T-helper 2 cell treated with Interferon-gamma antibody and Interleukin-4, amounts not matched to agents 100 ng/mL and 5 ng/mL, for 36 hours (primary cell): Measurements from ENCODE around the gene C6orf120. TPM values are rescaled to one million over a fixed set of nuclear protein-coding genes. Genes with fewer than 3 reads are reported as not detected.

ENCODE experiments used
- intact Hi-C: fragments of 100-400 bp; cut with micrococcal nuclease; formaldehyde crosslinking; loops from one replicate; pipeline ENCODE4 v1.15.1; 2023
- total RNA-seq: library from RNA; stranded (reverse); gene quantifications from 2 replicates; pipeline ENCODE4 v1.2.3, GENCODE V29; 2022

C6orf120 gene
- total RNA-seq, 1 donor from 2014 or later = 17.0 TPM

DNA sequence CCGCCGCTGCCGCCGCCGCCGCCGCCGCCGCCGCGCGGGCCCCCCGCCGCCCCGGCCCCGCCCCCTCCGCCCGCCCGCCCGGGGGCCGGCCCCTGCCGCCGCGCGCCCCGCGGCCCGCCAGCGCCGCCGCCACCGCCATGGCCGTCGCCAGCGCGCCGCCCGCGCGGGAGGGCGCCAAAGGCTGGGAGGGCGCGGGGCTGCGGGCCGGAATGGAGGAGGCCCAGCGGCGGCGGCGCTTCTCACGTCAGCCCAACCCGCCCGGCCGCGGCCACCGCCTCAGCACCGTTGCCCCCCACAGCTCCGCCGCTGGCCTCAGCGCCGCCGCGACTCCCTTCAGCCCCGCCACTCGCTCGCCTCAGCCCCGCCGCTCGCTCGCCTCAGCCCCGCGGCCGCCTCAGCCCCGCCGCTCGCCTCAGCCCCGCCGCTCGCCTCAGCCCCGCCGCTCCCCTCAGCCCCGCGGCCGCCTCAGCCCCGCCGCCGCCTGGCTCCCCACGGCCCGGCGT is 22.1 kb downstream of the C6orf120 start:
- intact Hi-C loops = loop anchor here (1.0 to 5.0 kb wide), 5 partner anchors 22 to 830 kb away; partner anchors contain the start of genes C6orf120, DYNLT2, ERMARD and TBP

GRCh38 chr6:169724494-169725124 is 22.7 kb downstream of the C6orf120 start, which contains the start of gene PHF10:
Gene PHF10 (minus strand): TSS chr6:169724500. CDS start chr6:169723931, 569 bp downstream.
- intact Hi-C loops = loop anchor here (1.0 to 5.0 kb wide), 2 partner anchors 192 to 830 kb away; partner anchors contain the start of gene TBP

DNA sequence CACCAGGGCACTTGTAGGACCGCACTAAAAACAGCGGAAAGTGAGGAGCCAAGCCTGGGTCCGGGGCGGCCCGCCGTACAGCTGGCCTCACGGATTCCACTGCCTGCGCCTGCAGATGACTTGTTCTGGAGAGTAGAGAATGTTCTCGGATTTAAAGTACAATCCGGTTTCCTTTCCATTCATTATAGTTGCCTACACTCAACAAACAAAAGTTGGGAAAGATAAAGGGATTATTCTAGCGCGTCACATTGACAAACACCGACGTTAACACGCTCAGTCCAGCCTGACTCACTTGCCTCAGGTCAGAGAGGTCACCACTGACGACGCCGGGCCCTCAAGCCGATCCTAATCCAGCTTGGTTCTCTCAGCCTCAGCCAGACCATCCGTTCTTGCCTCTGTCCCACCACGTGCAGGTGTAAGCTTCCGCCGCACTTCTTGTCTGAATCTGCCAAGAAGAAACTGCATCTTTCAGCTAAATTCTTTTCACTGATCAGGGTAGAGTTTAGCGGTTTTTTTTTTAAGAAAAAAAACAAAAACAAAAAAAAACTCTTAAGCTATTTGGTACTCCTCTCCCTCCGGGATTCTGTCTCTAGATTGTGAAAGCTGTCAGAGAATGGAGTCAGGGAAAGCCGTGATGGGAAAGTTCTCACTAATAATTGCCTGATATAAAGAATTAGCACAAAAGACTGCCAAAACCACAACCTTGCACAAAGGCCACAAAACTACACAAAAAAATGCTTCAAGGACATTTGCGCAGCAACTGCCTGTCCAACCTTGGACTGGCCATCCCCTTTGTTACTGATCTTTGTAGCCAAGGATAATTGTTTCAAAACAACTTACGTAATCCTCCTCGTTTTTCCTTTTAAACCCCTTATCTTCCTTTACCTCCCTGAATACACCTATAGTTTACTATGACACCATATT is 23.5 kb downstream of the C6orf120 start:
- intact Hi-C loops = no loop called here

DNA sequence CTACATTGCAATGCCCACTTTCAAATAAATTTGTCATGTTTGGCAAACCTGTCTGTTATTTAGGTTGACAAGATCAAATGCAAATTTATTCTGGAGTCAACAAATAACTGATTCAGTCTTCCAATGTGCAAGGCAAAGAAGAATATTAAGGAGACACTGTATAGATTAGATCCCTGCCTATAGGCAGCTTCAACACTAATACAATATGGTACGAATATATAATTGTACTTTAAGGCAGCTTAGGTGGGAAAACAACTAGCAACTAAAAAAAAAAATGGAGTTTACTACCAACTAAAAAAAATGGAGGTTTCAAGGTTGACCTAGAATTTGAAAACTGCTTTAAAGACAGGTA is 24.1 kb downstream of the C6orf120 start:
- intact Hi-C loops = no loop called here

DNA sequence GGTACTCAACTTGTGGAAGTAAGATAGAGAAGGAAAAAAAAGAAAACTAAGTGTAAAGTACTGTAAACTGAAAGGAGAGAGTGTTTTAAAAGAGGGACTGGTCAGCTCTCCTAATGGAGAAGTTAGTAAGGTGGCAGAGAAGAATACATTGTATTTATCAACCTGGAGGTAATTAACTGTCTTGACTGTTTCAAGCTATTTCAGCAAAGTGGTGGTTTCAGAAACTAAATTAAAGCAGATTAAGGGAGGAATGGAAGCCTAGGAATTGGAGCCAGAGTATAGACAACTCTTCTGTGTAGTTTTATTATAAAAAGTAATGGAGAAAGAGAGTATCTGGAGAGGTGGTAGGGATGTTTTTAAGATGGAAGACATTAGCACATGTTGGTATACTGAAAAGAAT is 25.0 kb downstream of the C6orf120 start:
- intact Hi-C loops = no loop called here

DNA sequence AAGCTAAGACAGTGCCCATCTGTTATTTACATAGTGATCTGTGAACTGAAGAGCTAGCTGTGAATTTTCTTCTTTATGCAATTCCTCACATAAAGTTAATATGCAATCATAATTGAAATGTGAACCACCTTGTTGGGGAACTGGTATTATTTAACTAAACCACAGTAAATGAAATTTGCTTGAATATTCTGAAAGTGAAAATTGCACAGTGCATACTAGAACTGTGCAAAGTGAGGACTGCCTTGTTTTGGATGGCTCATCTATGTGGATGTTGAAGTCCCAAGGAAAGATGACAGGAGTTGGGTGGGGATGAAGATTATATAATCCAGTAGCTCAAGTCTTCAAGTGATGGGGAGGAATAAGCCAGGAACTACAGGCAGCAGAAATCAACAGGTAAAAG is 28.0 kb downstream of the C6orf120 start:
- intact Hi-C loops = no loop called here

DNA sequence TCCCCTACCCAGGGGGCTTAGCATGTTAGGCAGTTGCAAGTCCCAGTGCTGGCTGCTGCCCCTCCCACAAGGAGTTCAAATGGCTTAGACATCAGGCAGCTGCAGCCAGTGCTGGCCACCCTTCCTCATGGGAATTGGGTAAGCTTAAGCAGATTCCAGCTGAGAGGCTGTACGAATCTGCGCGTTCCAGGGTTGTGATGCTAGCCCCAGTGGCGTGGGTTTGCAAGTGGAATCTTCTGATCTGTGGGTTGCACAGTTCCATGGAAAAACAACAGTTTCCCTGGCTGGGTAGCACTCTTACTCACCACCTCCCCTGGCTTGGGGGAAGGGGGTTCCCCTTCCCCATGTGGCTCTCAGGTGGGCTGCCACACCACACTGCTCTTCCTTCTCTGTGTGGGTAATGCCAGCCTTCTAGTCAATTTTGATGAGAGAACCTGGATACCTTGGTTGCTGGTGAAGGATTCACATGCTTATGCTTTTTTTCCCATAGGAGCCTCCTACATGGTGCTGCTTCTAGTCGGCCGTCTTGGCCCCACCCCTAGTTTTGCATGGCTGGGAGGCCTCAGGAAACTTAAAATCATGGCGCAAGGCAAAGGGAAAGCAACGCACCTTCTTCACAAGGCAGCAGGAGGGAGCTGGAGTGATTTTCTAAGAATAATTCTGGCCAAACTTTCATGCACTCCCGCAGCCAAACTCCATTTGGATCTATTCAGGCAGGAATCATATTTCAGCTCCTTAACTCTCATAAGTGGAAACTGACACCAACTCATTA is 36.5 kb downstream of the C6orf120 start:
- intact Hi-C loops = no loop called here

GRCh38 chr6:169738976-169739529 is 37.1 kb downstream of the C6orf120 start:
- intact Hi-C loops = no loop called here

- intact Hi-C loops = no loop called here
Observed at GRCh38 chr6:169741344-169741743, 39.4 kb downstream of the C6orf120 start.

DNA sequence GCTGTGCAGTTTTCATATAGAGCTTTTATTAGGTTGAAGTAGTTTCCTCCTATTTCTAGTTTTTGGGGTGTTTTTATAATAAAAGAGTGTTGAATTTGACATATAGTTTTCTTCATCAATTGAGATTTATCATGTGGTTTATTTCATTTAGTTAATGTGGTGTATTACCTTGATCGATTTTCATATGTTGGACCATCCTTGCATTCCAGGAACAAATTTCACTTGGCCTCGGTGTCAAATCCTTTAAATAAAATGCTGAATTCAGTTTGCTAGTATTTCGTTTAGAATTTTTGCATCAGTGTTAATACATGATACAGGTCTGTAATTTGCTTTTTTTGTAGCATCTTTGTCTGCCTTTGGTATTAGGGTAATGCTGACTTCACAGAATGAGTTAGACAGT is 43.5 kb downstream of the C6orf120 start:
- intact Hi-C loops = no loop called here

DNA sequence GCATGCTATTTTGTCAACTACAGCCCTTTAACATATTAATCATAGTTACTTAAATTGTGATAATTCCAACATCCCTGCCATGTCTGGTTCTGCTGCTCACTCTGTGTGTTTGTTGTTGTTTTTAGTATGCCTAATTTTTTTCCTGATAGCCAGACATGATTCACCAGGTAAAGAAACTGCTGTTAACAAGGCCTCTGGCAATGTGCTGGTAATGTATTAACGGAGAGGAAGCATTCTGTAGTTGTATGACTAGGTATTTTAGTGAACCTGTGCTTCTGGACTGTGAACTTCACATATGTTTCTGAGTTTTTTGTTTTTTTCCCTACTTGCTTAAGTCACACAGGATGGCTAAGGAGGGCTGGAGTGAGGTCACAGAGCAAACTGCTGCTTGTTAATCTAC is 44.6 kb downstream of the C6orf120 start:
- intact Hi-C loops = no loop called here

DNA sequence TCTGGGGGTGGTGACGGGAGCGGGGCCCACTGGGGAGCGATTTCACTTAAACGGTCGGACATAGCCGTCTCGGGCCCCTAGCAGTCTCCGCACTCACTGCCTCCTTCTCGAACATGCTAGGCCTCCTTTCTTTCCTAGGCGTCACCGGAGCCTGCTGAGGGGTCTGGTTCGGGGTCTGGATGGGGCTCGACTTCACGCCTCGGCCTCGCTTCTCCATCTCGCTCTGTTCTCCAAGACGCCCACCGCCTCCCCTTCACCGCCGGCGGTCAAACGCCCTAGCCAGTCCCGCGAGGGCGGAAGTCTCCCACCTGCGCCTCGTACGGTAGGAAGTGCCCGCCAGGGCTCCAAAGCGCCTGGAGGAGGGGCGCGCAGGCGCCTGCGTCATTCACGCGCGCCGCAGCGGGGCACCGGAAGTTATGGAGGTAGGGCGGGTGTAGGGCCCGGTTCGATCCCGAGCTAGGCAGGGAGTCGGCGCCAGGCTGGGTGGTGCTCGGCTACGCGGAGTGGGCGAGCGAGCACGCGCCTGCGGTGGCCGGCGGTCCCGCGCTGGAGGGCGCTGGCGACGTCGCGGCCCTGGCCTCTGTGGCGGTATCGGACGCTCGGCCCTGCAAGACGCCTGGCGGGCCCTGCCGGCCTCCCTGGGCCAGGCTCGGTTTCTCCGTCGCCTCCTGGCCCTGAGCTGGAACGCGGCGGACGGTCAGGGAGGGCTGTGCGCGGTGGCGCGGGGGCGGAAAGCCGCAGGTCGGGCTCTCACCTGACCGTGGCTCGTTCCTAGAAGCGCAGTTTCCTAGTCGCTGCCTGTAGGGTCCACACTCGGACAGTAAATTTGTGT is 49.5 kb downstream of the C6orf120 start, which contains the start of the genes DYNLT2 and ERMARD:
Gene DYNLT2, minus strand, starts transcription at position 331 of the 832 bp plus-strand sequence. Its CDS starts 114 bp downstream, at position 217.
Gene ERMARD, plus strand, starts transcription at position 381 of the 832 bp plus-strand sequence. Its CDS starts 36 bp downstream, at position 417.
- intact Hi-C loops = loop anchor here (1.0 to 2.0 kb wide), 6 partner anchors 28 to 833 kb away; partner anchors contain the start of genes C6orf120, PDCD2, TBP and WDR27

DNA sequence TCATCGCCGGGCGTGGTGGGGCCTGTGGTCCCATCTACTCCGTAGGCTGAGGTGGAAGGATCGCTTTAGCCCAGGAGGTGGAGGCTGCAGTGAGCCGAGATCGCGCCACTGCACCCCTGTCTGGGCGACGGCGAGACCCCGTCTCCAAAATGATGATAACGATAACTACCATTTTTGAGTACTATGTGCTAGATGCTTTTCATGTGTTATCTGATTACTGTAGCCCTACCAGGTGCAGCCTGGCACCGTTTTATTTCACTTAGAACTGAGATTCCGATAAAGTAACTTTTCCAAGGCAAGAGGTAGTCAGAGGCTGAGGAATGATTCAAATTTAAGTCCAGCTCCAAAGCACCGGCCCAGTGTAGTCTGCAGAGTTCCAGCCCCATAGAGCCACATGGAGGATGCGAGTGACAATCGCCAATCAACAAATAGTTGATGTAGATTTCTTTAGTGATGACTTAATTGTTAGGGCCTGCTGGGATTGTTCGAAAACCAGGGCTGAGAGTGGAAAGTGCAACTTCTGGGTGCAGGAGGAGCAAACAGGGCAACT is 50.2 kb downstream of the C6orf120 start:
- intact Hi-C loops = no loop called here

Other genes starting within 250 kb of the C6orf120 start
- gene WDR27, start 97 bp upstream of the C6orf120 start, total RNA-seq = 22.8 and 24.0 TPM in 2 replicates
- gene PHF10, start 22.4 kb downstream of the C6orf120 start, total RNA-seq = 63.1 and 64.2 TPM in 2 replicates
- gene DYNLT2, start 49.4 kb downstream of the C6orf120 start, total RNA-seq = 2.0 TPM in 2 replicates
- 32.4 and 33.1 TPM in 2 replicates for gene ERMARD, start 49.5 kb downstream of the C6orf120 start, total RNA-seq